Measurements from ENCODE around the gene S100P.

DNA sequence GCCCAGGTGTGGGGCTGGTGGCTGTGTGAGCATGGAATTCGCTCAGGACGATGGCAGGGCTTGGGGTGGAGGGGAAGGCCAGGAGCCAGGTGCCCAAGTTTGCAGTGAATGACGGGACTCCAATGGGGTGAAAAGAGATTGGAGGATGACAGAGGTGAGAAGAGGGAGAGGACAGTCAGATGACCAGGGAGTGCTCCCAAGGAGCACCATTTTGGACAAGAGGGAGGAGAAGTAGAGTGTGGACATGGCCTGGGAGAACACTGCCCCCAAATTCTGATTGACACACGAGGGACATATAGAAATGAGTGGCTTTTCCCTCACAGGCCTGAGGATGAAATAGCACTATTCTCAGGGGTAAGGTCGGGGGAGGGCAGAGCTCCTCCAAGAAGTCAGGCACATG is 46.5 kb upstream of the S100P start:
- TF ChIP-seq EP300 (IDR thresholded peaks at IDR 0.05; ENCODE audit: borderline replicate concordance) (no peak), TAF1 (IDR thresholded peaks at IDR 0.05; ENCODE audit: low read depth) (no peak), MAX (IDR thresholded peaks at IDR 0.05) (no peak), FOXM1 (IDR thresholded peaks at IDR 0.05; ENCODE audit: borderline replicate concordance, low read depth) (no peak), CEBPB (IDR thresholded peaks at IDR 0.05) (no peak), ZBTB7A (IDR thresholded peaks at IDR 0.05; ENCODE audit: low read depth) (no peak), EGR1 (IDR thresholded peaks at IDR 0.05) (no peak), NFIC (IDR thresholded peaks at IDR 0.05) (no peak), RAD21 (IDR thresholded peaks at IDR 0.05; ENCODE audit: low read depth) (no peak), TCF12 (IDR thresholded peaks at IDR 0.05; ENCODE audit: low read depth) (no peak), YY1 (IDR thresholded peaks at IDR 0.05; ENCODE audit: low read depth) (no peak)
- TF ChIP-seq, protein P1, sequence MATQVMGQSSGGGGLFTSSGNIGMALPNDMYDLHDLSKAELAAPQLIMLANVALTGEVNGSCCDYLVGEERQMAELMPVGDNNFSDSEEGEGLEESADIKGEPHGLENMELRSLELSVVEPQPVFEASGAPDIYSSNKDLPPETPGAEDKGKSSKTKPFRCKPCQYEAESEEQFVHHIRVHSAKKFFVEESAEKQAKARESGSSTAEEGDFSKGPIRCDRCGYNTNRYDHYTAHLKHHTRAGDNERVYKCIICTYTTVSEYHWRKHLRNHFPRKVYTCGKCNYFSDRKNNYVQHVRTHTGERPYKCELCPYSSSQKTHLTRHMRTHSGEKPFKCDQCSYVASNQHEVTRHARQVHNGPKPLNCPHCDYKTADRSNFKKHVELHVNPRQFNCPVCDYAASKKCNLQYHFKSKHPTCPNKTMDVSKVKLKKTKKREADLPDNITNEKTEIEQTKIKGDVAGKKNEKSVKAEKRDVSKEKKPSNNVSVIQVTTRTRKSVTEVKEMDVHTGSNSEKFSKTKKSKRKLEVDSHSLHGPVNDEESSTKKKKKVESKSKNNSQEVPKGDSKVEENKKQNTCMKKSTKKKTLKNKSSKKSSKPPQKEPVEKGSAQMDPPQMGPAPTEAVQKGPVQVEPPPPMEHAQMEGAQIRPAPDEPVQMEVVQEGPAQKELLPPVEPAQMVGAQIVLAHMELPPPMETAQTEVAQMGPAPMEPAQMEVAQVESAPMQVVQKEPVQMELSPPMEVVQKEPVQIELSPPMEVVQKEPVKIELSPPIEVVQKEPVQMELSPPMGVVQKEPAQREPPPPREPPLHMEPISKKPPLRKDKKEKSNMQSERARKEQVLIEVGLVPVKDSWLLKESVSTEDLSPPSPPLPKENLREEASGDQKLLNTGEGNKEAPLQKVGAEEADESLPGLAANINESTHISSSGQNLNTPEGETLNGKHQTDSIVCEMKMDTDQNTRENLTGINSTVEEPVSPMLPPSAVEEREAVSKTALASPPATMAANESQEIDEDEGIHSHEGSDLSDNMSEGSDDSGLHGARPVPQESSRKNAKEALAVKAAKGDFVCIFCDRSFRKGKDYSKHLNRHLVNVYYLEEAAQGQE (IDR thresholded peaks at IDR 0.05; ENCODE audit: low read depth) = no peak

All from Ishikawa (cell line).